HG02798 (cell line): ENCODE results near the gene TBK1.

Experiments used
- ATAC-seq: cut with Tn5 transposase; IDR thresholded peaks from one replicate; pipeline ENCODE4 v1.9.1; 2021; ENCODE audit warnings: mild to moderate bottlenecking; ENCODE audit not compliant: unreplicated experiment, poor library complexity

TBK1 gene

GRCh38 chr12:64451687-64452558 lies at the start of gene TBK1:
Gene TBK1 (plus strand): TSS chr12:64452120. CDS start chr12:64455871, 3,751 bp downstream.
- peak; percentile 94 for ATAC-seq

GRCh38 chr12:64402181-64402580 lies 49.7 kb upstream of the TBK1 start:
- no peak for ATAC-seq

- peak; percentile 96 for ATAC-seq
These were observed 48.0 kb upstream of the TBK1 start, which contains the start of gene XPOT for GRCh38 chr12:64403707-64404469. Gene XPOT (plus strand): TSS chr12:64404392. CDS start chr12:64410036, 5,644 bp downstream.

- no peak for ATAC-seq
These were observed 47.3 kb upstream of the TBK1 start for GRCh38 chr12:64404470-64405256.

- ATAC-seq, result no peak
These were observed 44.3 kb upstream of the TBK1 start for GRCh38 chr12:64407342-64408223.

GRCh38 chr12:64411427-64411826 lies 40.5 kb upstream of the TBK1 start:
- ATAC-seq, result no peak

GRCh38 chr12:64412459-64412858 lies 39.5 kb upstream of the TBK1 start:
- ATAC-seq, result no peak

GRCh38 chr12:64413884-64414283 lies 38.0 kb upstream of the TBK1 start:
- no peak for ATAC-seq

GRCh38 chr12:64418209-64418608 lies 33.7 kb upstream of the TBK1 start:
- no peak for ATAC-seq

- ATAC-seq, result no peak
These were observed 32.2 kb upstream of the TBK1 start for GRCh38 chr12:64419696-64420095.

- ATAC-seq, result no peak
These were observed 23.9 kb upstream of the TBK1 start for GRCh38 chr12:64427988-64428387.

- no peak for ATAC-seq
These were observed 23.0 kb upstream of the TBK1 start for GRCh38 chr12:64428956-64429355.

GRCh38 chr12:64430886-64431285 lies 21.0 kb upstream of the TBK1 start:
- ATAC-seq, result no peak

GRCh38 chr12:64431791-64432190 lies 20.1 kb upstream of the TBK1 start:
- no peak for ATAC-seq

- no peak for ATAC-seq
These were observed 18.0 kb upstream of the TBK1 start for GRCh38 chr12:64433915-64434314.

- ATAC-seq, result no peak
These were observed 11.8 kb upstream of the TBK1 start for GRCh38 chr12:64440100-64440499.

- ATAC-seq, result no peak
These were observed 6.4 kb upstream of the TBK1 start for GRCh38 chr12:64445490-64445889.

GRCh38 chr12:64446295-64446694 lies 5.6 kb upstream of the TBK1 start:
- no peak for ATAC-seq

- ATAC-seq, result no peak
These were observed 1.8 kb upstream of the TBK1 start for GRCh38 chr12:64450057-64450640.
